Muscle of leg (tissue), 16 donors: ENCODE results near the gene ERCC6. TPM values are rescaled to one million over a fixed set of nuclear protein-coding genes. Genes with fewer than 3 reads are reported as not detected.

Experiments
- DNase-seq: peaks from one replicate; pipeline ENCODE4 v3.0.0; 2013
- H3K27ac ChIP-seq: one replicate; pipeline ENCODE4 v1.5.1; 2013; ENCODE audit warnings: mild to moderate bottlenecking, low read length, control low read depth
- H3K27me3 ChIP-seq: one replicate; pipeline ENCODE4 v1.6.1; 2013; ENCODE audit warnings: low read length; ENCODE audit not compliant: control insufficient read depth, insufficient read depth
- H3K36me3 ChIP-seq: one replicate; pipeline ENCODE4 v1.6.1; 2013; ENCODE audit warnings: low read length; ENCODE audit not compliant: control insufficient read depth, insufficient read depth
- H3K4me1 ChIP-seq: one replicate; pipeline ENCODE4 v1.6.1; 2013; ENCODE audit warnings: low read length; ENCODE audit not compliant: control insufficient read depth, insufficient read depth
- H3K4me3 ChIP-seq: one replicate; pipeline ENCODE4 v1.5.1; 2013; ENCODE audit warnings: low read length, control low read depth
- H3K9me3 ChIP-seq: replicated peaks from 2 replicates; pipeline ENCODE4 v1.6.1; 2013; ENCODE audit warnings: low read depth, low read length; ENCODE audit not compliant: control insufficient read depth
- WGBS: methylation state at CpG from one replicate; pipeline ENCODE4 v1.1.5; 2013; ENCODE audit warnings: missing lambda C conversion rate; ENCODE audit not compliant: insufficient coverage; 5-methylcytosine and 5-hydroxymethylcytosine counted together
- long read RNA-seq, 11 donors: transcript quantifications; one replicate each; lab custom pipeline, GENCODE V29; 2026
- polyA plus RNA-seq, 8 donors: library from polyadenylated mRNA; unstranded; fragments of 120-200 nt; gene quantifications; one replicate each; pipeline versions ENCODE4 v1.2.1 to v1.2.3, GENCODE V29; 2013; ENCODE audit warnings: inconsistent platforms in 1 of 8, low replicate concordance in 1 of 8; ENCODE audit not compliant: insufficient read length in 8 of 8, insufficient read depth in 1 of 8
- total RNA-seq: library from RNA; stranded (reverse); fragments of 120-200 nt; gene quantifications from one replicate; pipeline ENCODE4 v1.2.4, GENCODE V29; 2013

ERCC6 gene
- 9.4 TPM for total RNA-seq
- polyA plus RNA-seq, result 10 to 100 TPM in 1 of 8 donors, 1 to 10 TPM in 7; 7.5 to 10.6 (median 9.2) TPM
- long read RNA-seq, donor 1, result 0 reads
- long read RNA-seq, donor 2, partial matches to known transcripts, result 0 of 1 reads
- long read RNA-seq, donor 2, other reads (novel, unspliced or antisense), result 0 of 1 reads
- long read RNA-seq, donor 3, partial matches to known transcripts, result 0 of 1 reads
- long read RNA-seq, donor 3, other reads (novel, unspliced or antisense), result 0 of 1 reads
- long read RNA-seq, donor 4, result 0 reads
- long read RNA-seq, donor 5, full-length matches to known transcripts, result 2 of 2 reads
- long read RNA-seq, donor 5, partial matches to known transcripts, result 0 of 2 reads
- long read RNA-seq, donor 5, other reads (novel, unspliced or antisense), result 0 of 2 reads
- long read RNA-seq, donor 6, result 0 reads
- long read RNA-seq, donor 7, partial matches to known transcripts, result 0 of 1 reads
- long read RNA-seq, donor 7, other reads (novel, unspliced or antisense), result 0 of 1 reads
- long read RNA-seq, donor 8, result 0 reads
- long read RNA-seq, donor 9, result 0 reads
- long read RNA-seq, donor 10, partial matches to known transcripts, result 6 of 9 reads
- long read RNA-seq, donor 10, other reads (novel, unspliced or antisense), result 0 of 9 reads
- long read RNA-seq, donor 11, result 0 reads

- WGBS, result 2% methylated on average over 67 of the region's 75 CpGs
These were observed at the start of gene ERCC6 for GRCh38 chr10:49538381-49539319. Gene ERCC6 (minus strand): TSS chr10:49539121.

GRCh38 chr10:49587981-49588380 lies 49.1 kb upstream of the ERCC6 start:
- DNase-seq, result no peak
- no CpG with 5 or more reads among the region's 4 CpGs for WGBS
- Histone ChIP-seq H3K9me3 (no peaks in the 10 kb centered on the region), H3K36me3 (no peaks in the 10 kb centered on the region), H3K4me3 (no peak overlapping the region), H3K27ac (no peak overlapping the region), H3K4me1 (no peaks in the 10 kb centered on the region), H3K27me3 (no peaks in the 10 kb centered on the region)

More at GRCh38 chr10:49538381-49539319, at the start of gene ERCC6:
- Histone ChIP-seq H3K4me3 (peak within 1 kb of the TSS; percentile 74), H3K4me1 (peaks cover 14% of the 10 kb centered on the region), H3K9me3 (no peaks in the 10 kb centered on the region), H3K27ac (peak within 1 kb of the TSS; percentile 74), H3K27me3 (peaks cover 4% of the 10 kb centered on the region), H3K36me3 (peaks cover 2% of the 10 kb centered on the region)
- DNase-seq, result peak; percentile 99

- H3K36me3 ChIP-seq, result no peaks in the 10 kb centered on the region
These were observed 46.5 kb upstream of the ERCC6 start for GRCh38 chr10:49585387-49585786.

GRCh38 chr10:49579621-49580020 lies 40.7 kb upstream of the ERCC6 start:
- Histone ChIP-seq H3K27me3 (peaks cover 2% of the 10 kb centered on the region), H3K36me3 (no peaks in the 10 kb centered on the region), H3K4me3 (no peak overlapping the region), H3K27ac (no peak overlapping the region), H3K9me3 (no peaks in the 10 kb centered on the region), H3K4me1 (no peaks in the 10 kb centered on the region)
- WGBS, result 40% methylated on average over 1 of the region's 2 CpGs
- no peak for DNase-seq

More at GRCh38 chr10:49585387-49585786, 46.5 kb upstream of the ERCC6 start:
- Histone ChIP-seq H3K9me3 (no peaks in the 10 kb centered on the region), H3K4me1 (no peaks in the 10 kb centered on the region), H3K4me3 (no peak overlapping the region), H3K27me3 (no peaks in the 10 kb centered on the region), H3K27ac (no peak overlapping the region)
- DNase-seq, result no peak

GRCh38 chr10:49578392-49578791 lies 39.5 kb upstream of the ERCC6 start:
- Histone ChIP-seq H3K27ac (no peak overlapping the region), H3K9me3 (no peaks in the 10 kb centered on the region), H3K27me3 (peaks cover 2% of the 10 kb centered on the region), H3K4me1 (no peaks in the 10 kb centered on the region), H3K36me3 (no peaks in the 10 kb centered on the region), H3K4me3 (no peak overlapping the region)
- 85% methylated on average over 2 of the region's 3 CpGs for WGBS
- DNase-seq, result no peak

- H3K36me3 ChIP-seq, result no peaks in the 10 kb centered on the region
- DNase-seq, result no peak
- no peak overlapping the region for H3K4me3 ChIP-seq
- peaks cover 2% of the 10 kb centered on the region for H3K27me3 ChIP-seq
- no peaks in the 10 kb centered on the region for H3K4me1 ChIP-seq
- WGBS, result no CpG with 5 or more reads among the region's 2 CpGs
- H3K9me3 ChIP-seq, result no peaks in the 10 kb centered on the region
- no peak overlapping the region for H3K27ac ChIP-seq
These were observed 38.4 kb upstream of the ERCC6 start for GRCh38 chr10:49577182-49577925.

GRCh38 chr10:49575489-49576072 lies 36.7 kb upstream of the ERCC6 start:
- H3K4me3 ChIP-seq, result no peak overlapping the region
- H3K4me1 ChIP-seq, result no peaks in the 10 kb centered on the region
- peaks cover 2% of the 10 kb centered on the region for H3K27me3 ChIP-seq
- H3K36me3 ChIP-seq, result no peaks in the 10 kb centered on the region
- 83% methylated on average over 11 of the region's 11 CpGs for WGBS
- DNase-seq, result no peak
- no peaks in the 10 kb centered on the region for H3K9me3 ChIP-seq
- no peak overlapping the region for H3K27ac ChIP-seq

GRCh38 chr10:49572594-49573114 lies 33.7 kb upstream of the ERCC6 start:
- DNase-seq, result no peak
- Histone ChIP-seq H3K4me3 (no peak overlapping the region), H3K4me1 (no peaks in the 10 kb centered on the region)

GRCh38 chr10:49571388-49571787 lies 32.5 kb upstream of the ERCC6 start:
- Histone ChIP-seq H3K9me3 (no peaks in the 10 kb centered on the region), H3K4me1 (no peaks in the 10 kb centered on the region), H3K27ac (no peak overlapping the region), H3K36me3 (no peaks in the 10 kb centered on the region), H3K27me3 (no peaks in the 10 kb centered on the region), H3K4me3 (no peak overlapping the region)
- no CpG with 5 or more reads among the region's 2 CpGs for WGBS
- no peak for DNase-seq

More at GRCh38 chr10:49572594-49573114, 33.7 kb upstream of the ERCC6 start:
- H3K27me3 ChIP-seq, result no peaks in the 10 kb centered on the region
- H3K9me3 ChIP-seq, result no peaks in the 10 kb centered on the region
- 46% methylated on average over 5 of the region's 9 CpGs for WGBS
- H3K36me3 ChIP-seq, result no peaks in the 10 kb centered on the region
- H3K27ac ChIP-seq, result no peak overlapping the region
